ENCODE data around the gene KLHL40.

DNA sequence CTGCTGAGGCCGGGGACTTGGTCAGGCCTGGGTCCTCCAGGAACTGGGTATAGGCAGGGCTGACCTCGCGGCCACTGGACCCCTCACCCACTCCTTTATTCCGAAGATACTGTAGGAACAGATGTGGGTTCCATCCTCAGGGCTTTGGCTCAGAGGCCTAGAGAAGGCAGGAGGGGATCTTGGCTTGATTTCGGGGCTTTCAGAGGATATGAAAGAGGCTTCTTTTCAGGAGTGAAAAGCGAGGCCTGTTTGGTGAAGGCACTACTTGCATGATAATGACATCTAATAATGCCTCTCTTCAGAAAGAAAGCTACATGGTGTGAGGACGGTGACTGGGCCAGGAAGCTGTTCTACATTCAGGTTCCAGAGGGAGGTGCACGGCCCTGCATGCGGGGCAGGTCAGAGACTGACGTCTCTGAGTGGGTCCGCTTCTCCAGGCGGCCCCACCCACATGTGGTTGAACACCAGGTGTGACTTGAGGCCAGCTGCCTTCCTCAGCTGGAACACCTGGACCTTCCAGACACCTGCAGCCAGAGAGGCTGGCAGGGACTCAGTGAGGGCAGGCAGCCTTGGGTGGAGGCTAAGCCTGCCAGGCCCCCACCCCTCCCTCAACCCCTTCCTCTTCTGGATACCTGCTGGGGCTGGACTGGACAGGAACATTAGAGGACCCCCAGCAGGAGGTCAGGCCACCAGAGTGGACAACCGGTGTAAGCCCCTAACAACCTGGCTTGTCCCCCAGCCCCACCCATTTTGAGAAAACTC lies 48.3 kb downstream of the KLHL40 start:
- TF ChIP-seq, protein P1, sequence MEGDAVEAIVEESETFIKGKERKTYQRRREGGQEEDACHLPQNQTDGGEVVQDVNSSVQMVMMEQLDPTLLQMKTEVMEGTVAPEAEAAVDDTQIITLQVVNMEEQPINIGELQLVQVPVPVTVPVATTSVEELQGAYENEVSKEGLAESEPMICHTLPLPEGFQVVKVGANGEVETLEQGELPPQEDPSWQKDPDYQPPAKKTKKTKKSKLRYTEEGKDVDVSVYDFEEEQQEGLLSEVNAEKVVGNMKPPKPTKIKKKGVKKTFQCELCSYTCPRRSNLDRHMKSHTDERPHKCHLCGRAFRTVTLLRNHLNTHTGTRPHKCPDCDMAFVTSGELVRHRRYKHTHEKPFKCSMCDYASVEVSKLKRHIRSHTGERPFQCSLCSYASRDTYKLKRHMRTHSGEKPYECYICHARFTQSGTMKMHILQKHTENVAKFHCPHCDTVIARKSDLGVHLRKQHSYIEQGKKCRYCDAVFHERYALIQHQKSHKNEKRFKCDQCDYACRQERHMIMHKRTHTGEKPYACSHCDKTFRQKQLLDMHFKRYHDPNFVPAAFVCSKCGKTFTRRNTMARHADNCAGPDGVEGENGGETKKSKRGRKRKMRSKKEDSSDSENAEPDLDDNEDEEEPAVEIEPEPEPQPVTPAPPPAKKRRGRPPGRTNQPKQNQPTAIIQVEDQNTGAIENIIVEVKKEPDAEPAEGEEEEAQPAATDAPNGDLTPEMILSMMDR (conservative IDR thresholded peaks at IDR 0.05 in 1 of 2, IDR thresholded peaks at IDR 0.05 in 1 of 2; ENCODE audit: low read depth in 1 of 2, low read length in 2 of 2), result no peak
- no peak for TF ChIP-seq EZH2 (IDR thresholded peaks at IDR 0.05; ENCODE audit: low read length, missing control alignments)

Measured in fibroblast of lung (primary cell).